IMR-90 (cell line): ENCODE results near the gene MRPL45. TPM values are rescaled to one million over a fixed set of nuclear protein-coding genes. Genes with fewer than 3 reads are reported as not detected.

Source experiments
- ATAC-seq: fragments of 200-7000 bp; cut with Tn5 transposase; 2 replicates; pipeline ENCODE4 v1.9.1; 2020; ENCODE audit warnings: low read depth, mild to moderate bottlenecking, moderate library complexity
- BruUV-seq: library from RNA; stranded (reverse); fragments of 400-500 nt; replicated peaks from 2 replicates; lab custom pipeline; 2021; lab: Mats Ljungman, UMichigan
- CTCF ChIA-PET: fragments of 300-600 bp; formaldehyde crosslinking; extraction: SDS; loops from one replicate; lab custom pipeline; 2021; ENCODE audit warnings: antibody characterized with exemption; lab: Yijun Ruan, JAX
- POLR2A ChIA-PET: fragments of 300-600 bp; sonication (Branson Sonifier 250); formaldehyde crosslinking; loops from one replicate; lab custom pipeline; 2022; ENCODE audit warnings: antibody characterized with exemption; ENCODE audit not compliant: unreplicated experiment; lab: Charles Lee
- DNase-seq: peaks from one replicate; pipeline ENCODE4 v3.0.0; 2013
- H2AFZ ChIP-seq: replicated peaks from 2 replicates; pipeline ENCODE3; 2013; ENCODE audit warnings: low read length, mild to moderate bottlenecking; ENCODE audit not compliant: poor library complexity
- H2AK5ac ChIP-seq: 2 replicates; pipeline ENCODE4 v1.6.1; 2013; ENCODE audit warnings: low read depth, low read length, inconsistent platforms
- H2AK9ac ChIP-seq: replicated peaks from 2 replicates; pipeline ENCODE3; 2013; ENCODE audit warnings: mild to moderate bottlenecking, low read depth, low read length, moderate library complexity; ENCODE audit not compliant: poor library complexity
- H2BK120ac ChIP-seq: 2 replicates; pipeline ENCODE4 v1.6.1; 2013; ENCODE audit warnings: low read depth, low read length, inconsistent platforms
- H2BK15ac ChIP-seq: 3 replicates; pipeline ENCODE4 v1.6.1; 2013; ENCODE audit warnings: low read depth, low read length, inconsistent platforms
- H2BK20ac ChIP-seq: 2 replicates; pipeline ENCODE4 v1.6.1; 2013; ENCODE audit warnings: low read depth, mild to moderate bottlenecking, inconsistent platforms, low read length, moderate library complexity
- H2BK5ac ChIP-seq: 2 replicates; pipeline ENCODE4 v1.6.1; 2013; ENCODE audit warnings: mild to moderate bottlenecking, low read depth, low read length, inconsistent platforms; ENCODE audit not compliant: poor library complexity, severe bottlenecking
- H3K14ac ChIP-seq: replicated peaks from 2 replicates; pipeline ENCODE4 v1.6.1; 2013; ENCODE audit warnings: low read depth, low read length, inconsistent platforms
- H3K18ac ChIP-seq: 2 replicates; pipeline ENCODE4 v1.6.1; 2013; ENCODE audit warnings: low read depth, low read length, control low read depth
- H3K23ac ChIP-seq: 2 replicates; pipeline ENCODE4 v1.6.1; 2013; ENCODE audit warnings: low read depth, low read length, inconsistent platforms
- H3K27ac ChIP-seq: 2 replicates; pipeline ENCODE4 v1.5.1; 2013; ENCODE audit warnings: mild to moderate bottlenecking, control low read depth, low read length; ENCODE audit not compliant: insufficient read depth
- H3K27me3 ChIP-seq: 2 replicates; pipeline ENCODE4 v1.6.1; 2013; ENCODE audit warnings: low read length; ENCODE audit not compliant: control insufficient read depth, insufficient read depth
- H3K36me3 ChIP-seq: 2 replicates; pipeline ENCODE4 v1.6.1; 2013; ENCODE audit warnings: low read length, mixed read lengths; ENCODE audit not compliant: control insufficient read depth, insufficient read depth
- H3K4ac ChIP-seq: 2 replicates; pipeline ENCODE4 v1.6.1; 2013; ENCODE audit warnings: low read depth, low read length, inconsistent platforms
- H3K4me1 ChIP-seq: 2 replicates; pipeline ENCODE4 v1.6.1; 2013; ENCODE audit warnings: low read length, mixed read lengths; ENCODE audit not compliant: control insufficient read depth, insufficient read depth
- H3K4me2 ChIP-seq: 2 replicates; pipeline ENCODE4 v1.6.1; 2013; ENCODE audit warnings: low read depth, mild to moderate bottlenecking, control low read depth, low read length, moderate library complexity
- H3K4me3 ChIP-seq: 2 replicates; pipeline ENCODE4 v1.5.1; 2013; ENCODE audit warnings: low read depth, mild to moderate bottlenecking, control low read depth, low read length, moderate library complexity; ENCODE audit not compliant: insufficient read depth
- H3K56ac ChIP-seq: 2 replicates; pipeline ENCODE4 v1.6.1; 2013; ENCODE audit warnings: low read length, inconsistent platforms; ENCODE audit not compliant: insufficient read depth; ENCODE audit errors: extremely low read depth
- H3K79me1 ChIP-seq, 2 experiments: 2 replicates each; pipeline ENCODE4 v1.6.1; 2013; ENCODE audit warnings: low read length in 2 of 2, inconsistent platforms in 1 of 2, low read depth in 1 of 2
- H3K9ac ChIP-seq: 2 replicates; pipeline ENCODE4 v1.6.1; 2013; ENCODE audit warnings: low read depth, low read length, control low read depth
- H3K9me1 ChIP-seq: 2 replicates; pipeline ENCODE4 v1.6.1; 2013; ENCODE audit warnings: low read length, inconsistent platforms; ENCODE audit not compliant: insufficient read depth
- H3K9me3 ChIP-seq: 2 replicates; pipeline ENCODE4 v1.6.1; 2013; ENCODE audit warnings: low read length; ENCODE audit not compliant: control insufficient read depth, insufficient read depth
- H4K20me1 ChIP-seq: 2 replicates; pipeline ENCODE4 v1.6.1; 2013; ENCODE audit warnings: low read length, inconsistent platforms; ENCODE audit not compliant: insufficient read depth
- H4K5ac ChIP-seq: 2 replicates; pipeline ENCODE4 v1.6.1; 2013; ENCODE audit warnings: mild to moderate bottlenecking, low read depth, low read length, control low read depth
- H4K8ac ChIP-seq, 2 experiments: 2 replicates each; pipeline ENCODE4 v1.6.1; 2013; ENCODE audit warnings: low read depth in 2 of 2, low read length in 2 of 2, control low read depth in 1 of 2, inconsistent platforms in 1 of 2
- H4K91ac ChIP-seq: 2 replicates; pipeline ENCODE4 v1.6.1; 2013; ENCODE audit warnings: low read depth, low read length, inconsistent platforms; ENCODE audit not compliant: insufficient read depth
- BHLHE40 ChIP-seq: fragments of 150-350 bp; IDR thresholded peaks from 2 replicates; pipeline ENCODE4 v1.6.1; 2016; ENCODE audit warnings: mild to moderate bottlenecking, low read depth, low read length
- CEBPB ChIP-seq: IDR thresholded peaks from 2 replicates; pipeline ENCODE4 v1.6.1; 2012; ENCODE audit warnings: low read depth, low read length, improper control_type of control experiment
- CHD1 ChIP-seq: IDR thresholded peaks from 2 replicates; pipeline ENCODE4 v1.6.1; 2012; ENCODE audit warnings: low read depth, low read length, improper control_type of control experiment
- CTCF ChIP-seq: conservative IDR thresholded peaks from 2 replicates; pipeline ENCODE4 v1.5.1; 2012; ENCODE audit warnings: mild to moderate bottlenecking, low read depth, low read length, improper control_type of control experiment
- FOS ChIP-seq: fragments of 150-350 bp; IDR thresholded peaks from 2 replicates; pipeline ENCODE4 v1.6.1; 2016; ENCODE audit warnings: low read depth, low read length
- MAFK ChIP-seq: IDR thresholded peaks from 2 replicates; pipeline ENCODE4 v1.6.1; 2012; ENCODE audit warnings: low read depth, low read length, improper control_type of control experiment
- MAZ ChIP-seq: IDR thresholded peaks from 2 replicates; pipeline ENCODE4 v1.6.1; 2012; ENCODE audit warnings: low read depth, mild to moderate bottlenecking, low read length, improper control_type of control experiment, moderate library complexity, borderline replicate concordance
- NFE2L2 ChIP-seq: fragments of 150-350 bp; IDR thresholded peaks from 2 replicates; pipeline ENCODE4 v1.6.1; 2016; ENCODE audit warnings: low read depth, mild to moderate bottlenecking, low read length
- POLR2A ChIP-seq: IDR thresholded peaks from 2 replicates; pipeline ENCODE4 v1.6.1; 2012; ENCODE audit warnings: mild to moderate bottlenecking, low read depth, low read length
- RAD21 ChIP-seq: IDR thresholded peaks from 2 replicates; pipeline ENCODE4 v1.6.1; 2012; ENCODE audit warnings: low read length, improper control_type of control experiment
- RCOR1 ChIP-seq: IDR thresholded peaks from 2 replicates; pipeline ENCODE4 v1.6.1; 2012; ENCODE audit warnings: mild to moderate bottlenecking, low read length, improper control_type of control experiment; ENCODE audit not compliant: insufficient replicate concordance
- RFX5 ChIP-seq: IDR thresholded peaks from 2 replicates; pipeline ENCODE4 v1.8.0; 2012; ENCODE audit warnings: low read depth, mild to moderate bottlenecking, low read length, moderate library complexity
- SMC3 ChIP-seq: fragments of 150-350 bp; IDR thresholded peaks from 2 replicates; pipeline ENCODE4 v1.6.1; 2016; ENCODE audit warnings: low read depth, mild to moderate bottlenecking, antibody characterized with exemption, low read length, moderate library complexity
- WGBS, 2 experiments: methylation state at CpG; one replicate each; pipeline versions ENCODE4 v1.1.5 to v1.1.7; 2013; ENCODE audit warnings: missing lambda C conversion rate in 2 of 2; ENCODE audit not compliant: insufficient read length in 1 of 2; ENCODE audit errors: extremely low coverage in 2 of 2; 5-methylcytosine and 5-hydroxymethylcytosine counted together
- dilution Hi-C: fragments of 300-500 bp; cut with HindIII; formaldehyde crosslinking; loops from one replicate; pipeline ENCODE4 v1.14.3; 2018; ENCODE audit warnings: low sequenced_read_pairs; ENCODE audit not compliant: unreplicated experiment
- in situ Hi-C: fragments of 300-500 bp; cut with MboI; formaldehyde crosslinking; loops from 3 replicates; pipeline ENCODE4 v1.14.3; 2019; ENCODE audit warnings: low sequenced_read_pairs, inconsistent platforms, mixed read lengths
- intact Hi-C: fragments of 100-400 bp; cut with micrococcal nuclease; formaldehyde crosslinking; loops from 2 replicates; pipeline ENCODE4 v1.10.0; 2022
- polyA plus RNA-seq, 3 experiments: library from polyadenylated mRNA; depleted of rRNA; stranded (reverse); fragments of >200 nt; gene quantifications; 2 replicates each; pipeline ENCODE4 v1.2.3, GENCODE V29; 2012; ENCODE audit warnings: low replicate concordance in 1 of 3
- total RNA-seq: library from RNA; depleted of rRNA; stranded (reverse); fragments of >200 nt; gene quantifications from 2 replicates; pipeline ENCODE4 v1.2.3, GENCODE V29; 2012
- TF ChIP-seq, protein P1 (sequence below): fragments of 150-350 bp; IDR thresholded peaks from 2 replicates; pipeline ENCODE4 v1.6.1; 2016; ENCODE audit warnings: low read depth, mild to moderate bottlenecking, low read length, moderate library complexity, borderline replicate concordance
- TF ChIP-seq, protein P2 (sequence below): fragments of 150-350 bp; IDR thresholded peaks from 2 replicates; pipeline ENCODE4 v1.6.1; 2017; ENCODE audit warnings: mild to moderate bottlenecking, antibody characterized with exemption, low read length, low read depth

The MRPL45 gene
- total and polyA plus RNA-seq, 2 of the 4 experiments (the other 2 are of a cell fraction), result 39.6 to 46.8 TPM

DNA sequence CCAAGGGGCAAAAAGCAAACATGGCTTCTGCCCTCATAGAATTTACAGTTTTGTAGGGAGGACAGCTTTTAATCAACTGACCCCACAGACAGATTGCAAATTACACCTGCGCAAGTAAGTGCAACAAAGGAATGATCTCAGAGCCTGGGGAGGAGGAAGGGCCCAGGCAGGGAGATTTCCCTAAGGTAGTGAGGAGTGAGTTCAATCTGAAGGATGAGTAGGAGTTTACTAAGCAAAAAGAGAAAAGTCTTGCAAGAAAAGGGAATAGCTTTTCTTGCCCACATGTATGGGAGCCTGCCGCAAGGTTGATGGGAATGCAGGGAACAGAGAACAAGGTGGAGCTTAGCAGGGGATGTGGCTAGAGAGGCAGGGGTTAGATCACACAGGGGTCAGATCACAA lies 53.1 kb downstream of the MRPL45 start:
- no TSS peak for BruUV-seq
- H3K4ac ChIP-seq, result no peak overlapping the region
- TF ChIP-seq CTCF, result no peak
- TF ChIP-seq RCOR1, result no peak
- TF ChIP-seq MAFK, result no peak
- no peak for TF ChIP-seq CEBPB
- TF ChIP-seq, protein P1, sequence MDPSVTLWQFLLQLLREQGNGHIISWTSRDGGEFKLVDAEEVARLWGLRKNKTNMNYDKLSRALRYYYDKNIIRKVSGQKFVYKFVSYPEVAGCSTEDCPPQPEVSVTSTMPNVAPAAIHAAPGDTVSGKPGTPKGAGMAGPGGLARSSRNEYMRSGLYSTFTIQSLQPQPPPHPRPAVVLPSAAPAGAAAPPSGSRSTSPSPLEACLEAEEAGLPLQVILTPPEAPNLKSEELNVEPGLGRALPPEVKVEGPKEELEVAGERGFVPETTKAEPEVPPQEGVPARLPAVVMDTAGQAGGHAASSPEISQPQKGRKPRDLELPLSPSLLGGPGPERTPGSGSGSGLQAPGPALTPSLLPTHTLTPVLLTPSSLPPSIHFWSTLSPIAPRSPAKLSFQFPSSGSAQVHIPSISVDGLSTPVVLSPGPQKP, result no peak
- no peak for TF ChIP-seq MAZ
- TF ChIP-seq CHD1, result no peak
- TF ChIP-seq, protein P2, sequence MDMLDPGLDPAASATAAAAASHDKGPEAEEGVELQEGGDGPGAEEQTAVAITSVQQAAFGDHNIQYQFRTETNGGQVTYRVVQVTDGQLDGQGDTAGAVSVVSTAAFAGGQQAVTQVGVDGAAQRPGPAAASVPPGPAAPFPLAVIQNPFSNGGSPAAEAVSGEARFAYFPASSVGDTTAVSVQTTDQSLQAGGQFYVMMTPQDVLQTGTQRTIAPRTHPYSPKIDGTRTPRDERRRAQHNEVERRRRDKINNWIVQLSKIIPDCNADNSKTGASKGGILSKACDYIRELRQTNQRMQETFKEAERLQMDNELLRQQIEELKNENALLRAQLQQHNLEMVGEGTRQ, result no peak
- no peak for TF ChIP-seq POLR2A
- no peak for TF ChIP-seq BHLHE40
- TF ChIP-seq RFX5, result no peak
- no peak for TF ChIP-seq NFE2L2
- TF ChIP-seq FOS, result no peak
- TF ChIP-seq RAD21, result no peak
- TF ChIP-seq SMC3, result no peak
- in situ Hi-C loops (loop anchor here (10.0 to 25.0 kb wide), 2 partner anchors 137 to 315 kb away; no protein-coding TSS in a partner anchor), intact Hi-C loops (no loop called here), dilution Hi-C loops (no loop called here)
- peaks cover 24% of the 10 kb centered on the region for H4K20me1 ChIP-seq
- H3K18ac ChIP-seq, result no peak overlapping the region
- no peak overlapping the region for H4K91ac ChIP-seq
- peaks cover 6% of the 10 kb centered on the region; the same call in 1 of the 2 replicates for H3K9me1 ChIP-seq
- no peak overlapping the region for H2BK15ac ChIP-seq
- H3K23ac ChIP-seq, result no peak overlapping the region
- no peak for DNase-seq
- no peak overlapping the region for H2AK5ac ChIP-seq
- no peak overlapping the region for H3K4me3 ChIP-seq
- no peak overlapping the region for H3K56ac ChIP-seq
- H2BK120ac ChIP-seq, result no peak overlapping the region
- no peak overlapping the region for H2AFZ ChIP-seq
- ChIA-PET CTCF (interaction anchor here (0.7 to 2.8 kb wide), 5 partner anchors 16 to 68 kb away, joined by 3 to 36 read pairs (median 4); no protein-coding TSS in a partner anchor), POLR2A (no interaction called here)
- H3K4me2 ChIP-seq, result no peak overlapping the region
- H3K79me1 ChIP-seq, result peaks cover 8 to 26% of the 10 kb centered on the region in 2 experiments
- H3K9ac ChIP-seq, result no peak overlapping the region
- no peaks in the 10 kb centered on the region for H3K36me3 ChIP-seq
- peaks cover 2% of the 10 kb centered on the region; the same call in 1 of the 2 replicates for H3K27me3 ChIP-seq
- H3K27ac ChIP-seq, result no peak overlapping the region
- H2AK9ac ChIP-seq, result no peak overlapping the region
- no peak for ATAC-seq
- H3K4me1 ChIP-seq, result peaks cover 4% of the 10 kb centered on the region
- H4K8ac ChIP-seq, result no peak overlapping the region
- no peak overlapping the region for H2BK20ac ChIP-seq
- no peak overlapping the region for H3K14ac ChIP-seq
- no CpG with 5 or more reads among the region's 2 CpGs for WGBS, 2 experiments
- H2BK5ac ChIP-seq, result no peak overlapping the region
- no peak overlapping the region for H4K5ac ChIP-seq
- no peaks in the 10 kb centered on the region for H3K9me3 ChIP-seq
